Coronary artery (tissue), 2 donors: ENCODE results near the gene AFG1L.
A peak's percentile ranks its signal among the peaks of the same experiment; 100 is the strongest.

Experiments
- DNase-seq: peaks from one replicate; pipeline ENCODE4 v3.0.0-alpha.2; 2017; ENCODE audit warnings: low spot score
- H3K27ac ChIP-seq, 2 donors: fragments of 200-600 bp; sonication (generic); one replicate each; pipeline ENCODE4 v1.5.1; 2016 to 2019
- H3K4me3 ChIP-seq: fragments of 200-600 bp; sonication (generic); 2 replicates; pipeline ENCODE4 v1.5.1; 2016; ENCODE audit warnings: mild to moderate bottlenecking, moderate library complexity
- CTCF ChIP-seq: fragments of 200-600 bp; sonication (generic); IDR thresholded peaks from one replicate; pipeline ENCODE4 v1.5.1; 2019; ENCODE audit warnings: antibody characterized with exemption

Gene AFG1L

GRCh38 chr6:108452711-108453195 lies 157.9 kb downstream of the AFG1L start:
- peak overlapping the region in 1 of 2 donors; percentile 16 for H3K27ac ChIP-seq
- TF ChIP-seq CTCF, result no peak
- no peak overlapping the region for H3K4me3 ChIP-seq
- DNase-seq, result no peak

DNA sequence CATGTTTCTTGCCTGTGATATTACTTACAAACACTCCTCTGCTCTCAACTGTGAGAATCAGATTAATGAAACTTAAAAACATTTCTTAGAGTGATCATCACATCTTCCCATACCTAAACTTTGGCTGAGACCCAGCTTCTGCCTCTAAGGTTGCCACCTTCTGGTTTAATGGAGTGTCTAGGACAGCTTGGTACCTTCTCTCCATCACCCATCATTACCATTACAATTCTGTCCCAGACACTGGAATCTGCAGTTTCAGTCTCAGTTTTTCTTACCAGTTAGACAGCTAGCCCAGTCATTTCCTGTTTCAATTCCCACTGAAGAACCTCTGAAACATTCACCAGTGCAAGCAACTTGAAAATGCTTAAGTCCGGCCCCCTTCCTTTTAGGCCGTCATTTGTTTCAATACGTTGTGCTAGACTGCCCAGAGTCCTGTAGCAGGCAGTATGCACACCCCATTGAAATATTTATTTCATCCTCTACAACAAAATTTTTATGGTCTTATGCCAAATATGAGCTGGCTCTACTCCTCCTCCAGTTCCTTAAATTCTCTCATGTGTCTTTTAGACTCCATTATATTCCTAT lies 158.8 kb downstream of the AFG1L start:
- DNase-seq, result no peak
- Histone ChIP-seq H3K27ac (no peak overlapping the region), H3K4me3 (no peak overlapping the region)
- no peak for TF ChIP-seq CTCF

GRCh38 chr6:108454356-108454755 lies 159.5 kb downstream of the AFG1L start:
- no peak for DNase-seq
- H3K4me3 ChIP-seq, result no peak overlapping the region
- TF ChIP-seq CTCF, result no peak

GRCh38 chr6:108455688-108456087 lies 160.8 kb downstream of the AFG1L start:
- no peak overlapping the region for H3K4me3 ChIP-seq
- DNase-seq, result no peak
- no peak overlapping the region for H3K27ac ChIP-seq
- TF ChIP-seq CTCF, result no peak

More at GRCh38 chr6:108454356-108454755, 159.5 kb downstream of the AFG1L start:
- H3K27ac ChIP-seq, result no peak overlapping the region

DNA sequence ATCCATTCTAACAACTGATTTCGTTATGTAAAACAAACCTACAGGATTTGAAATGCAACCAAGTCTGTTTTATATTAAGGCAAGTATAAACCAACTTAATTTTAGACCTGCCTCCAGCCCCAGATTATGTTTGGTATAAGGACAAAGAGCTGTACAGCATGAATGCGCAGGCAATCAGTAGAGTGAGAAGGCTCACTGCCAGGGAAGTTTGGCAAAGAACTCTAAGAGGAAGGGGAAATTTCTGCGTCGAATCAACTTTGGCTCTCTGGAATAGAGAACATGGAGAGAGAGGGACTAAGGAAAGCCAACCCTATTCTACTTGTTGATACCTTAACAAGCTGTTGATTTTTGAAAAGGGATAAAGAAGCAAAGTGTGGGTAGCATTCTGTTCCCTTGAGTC lies 168.9 kb downstream of the AFG1L start:
- DNase-seq, result no peak
- Histone ChIP-seq H3K4me3 (no peak overlapping the region), H3K27ac (no peak overlapping the region)
- no peak for TF ChIP-seq CTCF

DNA sequence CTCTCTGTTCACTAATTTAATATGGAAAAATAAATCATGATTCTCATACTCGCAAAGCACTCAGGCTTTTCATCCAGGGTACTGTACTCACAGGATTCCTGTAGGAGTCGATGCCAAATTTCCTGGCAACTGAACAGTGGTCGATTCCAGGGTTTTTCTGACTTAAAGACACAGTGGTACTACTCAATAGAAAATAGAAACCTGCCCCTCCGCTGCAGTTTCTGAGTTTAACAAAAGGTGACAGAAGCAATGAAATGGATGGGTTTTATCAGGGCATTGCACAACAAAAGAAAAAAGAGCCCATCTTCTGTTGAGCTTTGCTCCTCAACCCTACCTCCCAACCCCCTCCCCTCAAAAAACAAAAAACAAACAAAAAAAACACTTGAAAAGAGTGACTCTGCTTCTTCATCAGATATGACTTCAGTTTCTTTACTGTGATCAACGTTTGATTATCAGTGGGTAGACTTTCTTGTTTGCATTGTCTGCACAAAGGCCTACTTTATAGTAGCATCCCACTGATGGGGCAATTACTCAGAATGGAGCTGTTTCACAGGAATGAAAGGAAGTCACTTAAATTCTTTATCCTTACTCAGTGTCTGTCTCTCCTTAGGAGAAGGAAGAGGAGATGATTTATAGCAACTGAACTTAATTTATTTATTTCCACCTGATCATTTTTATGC lies 169.7 kb downstream of the AFG1L start:
- Histone ChIP-seq H3K27ac (no peak overlapping the region), H3K4me3 (no peak overlapping the region)
- TF ChIP-seq CTCF, result no peak
- no peak for DNase-seq

DNA sequence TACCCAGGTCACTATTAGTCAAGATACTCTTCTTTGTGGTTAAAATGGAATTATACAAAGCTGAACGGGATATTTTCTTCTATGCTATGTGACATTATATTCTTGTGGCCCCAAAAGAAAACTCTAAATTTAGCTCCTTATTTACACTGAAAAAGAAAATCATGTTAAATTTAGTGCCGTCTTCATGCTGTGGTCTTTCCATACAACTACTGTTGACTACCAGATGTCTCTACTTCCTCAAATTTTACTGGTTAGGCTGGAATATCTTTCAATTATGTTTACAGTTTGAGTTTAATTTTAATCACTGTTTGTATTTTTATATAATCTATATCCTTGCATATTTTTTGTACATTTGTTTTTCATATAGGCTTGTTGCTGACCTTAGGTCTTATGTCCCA lies 170.2 kb downstream of the AFG1L start:
- DNase-seq, result no peak
- no peak overlapping the region for H3K4me3 ChIP-seq
- H3K27ac ChIP-seq, result no peak overlapping the region
- no peak for TF ChIP-seq CTCF
